Ovary (tissue), 9 donors: ENCODE data around the gene GAP43. TPM values are rescaled to one million over a fixed set of nuclear protein-coding genes. Genes with fewer than 3 reads are reported as not detected.

ENCODE experiments used
- DNase-seq, 5 donors: peaks; one replicate each; pipeline ENCODE4 v3.0.0-alpha.2; 2019 to 2020
- H3K27ac ChIP-seq, 2 donors: fragments of 200-600 bp; one replicate each; pipeline versions ENCODE4 v1.5.1 to v1.8.0; 2019 to 2022
- H3K27me3 ChIP-seq: fragments of 200-600 bp; one replicate; pipeline ENCODE4 v1.8.0; 2022
- H3K36me3 ChIP-seq: fragments of 200-600 bp; sonication (generic); one replicate; pipeline ENCODE4 v1.5.1; 2019
- H3K4me1 ChIP-seq: one replicate; pipeline ENCODE4 v1.8.1; 2013; ENCODE audit warnings: mild to moderate bottlenecking, moderate library complexity; ENCODE audit not compliant: insufficient read depth
- H3K4me3 ChIP-seq: fragments of 200-600 bp; sonication (generic); one replicate; pipeline ENCODE4 v1.5.1; 2017
- H3K9me3 ChIP-seq, 2 donors: fragments of 200-600 bp in 1 of 2; sonication (generic) in 1 of 2; one replicate each; pipeline versions ENCODE4 v1.5.1 to v1.8.1; 2013 to 2019; ENCODE audit warnings: mild to moderate bottlenecking in 1 of 2, moderate library complexity in 1 of 2
- CTCF ChIP-seq, 3 donors: fragments of 450-650 bp in 2 of 3; fragments of 200-600 bp in 1 of 3; IDR thresholded peaks; one replicate each; pipeline versions ENCODE4 v1.5.1 to v1.8.0; 2016 to 2022; ENCODE audit warnings: antibody characterized with exemption in 3 of 3, mild to moderate bottlenecking in 1 of 3
- EP300 ChIP-seq: sonication (generic); formaldehyde crosslinking; IDR thresholded peaks from one replicate; pipeline ENCODE4 v1.6.1; 2017; ENCODE audit warnings: antibody characterized with exemption
- POLR2A ChIP-seq: fragments of 450-650 bp; IDR thresholded peaks from one replicate; pipeline ENCODE4 v1.6.1; 2017; ENCODE audit warnings: antibody characterized with exemption, mild to moderate bottlenecking, moderate library complexity
- WGBS, 3 donors: extraction: QIAGEN DNeasy Blood & Tissue Kit in 1 of 3; methylation state at CpG; one replicate each; pipeline versions ENCODE4 v1.1.5 to v1.1.7; 2013 to 2017; 5-methylcytosine and 5-hydroxymethylcytosine counted together
- intact Hi-C, 4 donors: fragments of 100-400 bp; cut with DNase I; formaldehyde crosslinking; loops; one replicate each; pipeline versions ENCODE4 v1.11.0 to v1.15.1; 2022 to 2023
- polyA plus RNA-seq, 2 donors: library from polyadenylated mRNA; stranded (reverse); fragments of 200-250 nt in 1 of 2; fragments of 350-450 nt in 1 of 2; fragmentation: Illumina TruSeq in 1 of 2; extraction: RNeasy Lipid Tissue Mini Kit (QIAGEN cat#74804) in 1 of 2; gene quantifications; one replicate each; pipeline ENCODE4 v1.2.3, GENCODE V29; 2013 to 2014
- total RNA-seq, 7 donors: library from RNA; depleted of rRNA in 2 of 7; stranded (reverse); fragments of >200 nt in 2 of 7; fragmentation: NEBNext Ultra II Directional in 3 of 7; extraction: Animal tissue kit (Norgen Biotek cat#: 25700) in 3 of 7; gene quantifications; one replicate each; pipeline versions ENCODE4 v1.1.0 to v1.2.4, GENCODE V29; 2016 to 2023
- donor health status: DM: no; HTN: no; CAD: no; lungs with moderate emphysema.
- donor health status: DM: no; HTN: no; CAD: no.
- donor health status: Bipolar disorder and iron deficiency.
- donor health status: DM: yes; HTN: yes; CAD: no.
- donor health status: DM: no; HTN: no; CAD: no.
- donor health status: DM: yes; HTN: yes; CAD: no.

GAP43 gene
- total and polyA plus RNA-seq, 9 donors = 0.21 to 0.75 (median 0.29) TPM; not detected in 5

DNA sequence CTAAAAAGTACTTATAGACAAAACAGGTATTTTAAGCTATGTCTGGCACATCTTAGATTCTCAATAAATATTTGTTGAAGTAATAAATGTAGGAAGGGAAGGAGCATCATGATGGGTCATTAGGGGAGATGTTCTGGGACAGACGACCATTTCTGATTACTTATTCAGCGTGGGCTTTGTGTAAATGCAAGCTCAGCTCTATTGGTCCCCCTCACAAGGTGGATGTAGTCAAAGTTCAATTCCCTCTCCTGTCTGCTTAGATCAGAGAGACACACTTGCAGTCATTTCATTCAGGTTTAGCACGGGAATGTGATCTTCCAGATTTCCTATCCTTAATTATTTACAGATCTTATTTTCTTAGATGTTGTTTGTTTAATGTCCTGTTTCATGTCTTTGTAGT, 7.5 kb downstream of the GAP43 start:
- H3K27ac ChIP-seq = no peak overlapping the region
- no peaks in the 10 kb centered on the region for H3K9me3 ChIP-seq
- intact Hi-C loops = no loop called here
- 79 to 82% (median 81%) methylated on average over 3 of the region's 3 CpGs for WGBS, 3 donors
- H3K4me3 ChIP-seq = no peak overlapping the region
- no peaks in the 10 kb centered on the region for H3K36me3 ChIP-seq
- TF ChIP-seq CTCF (IDR thresholded peaks at IDR 0.05) (no peak), EP300 (no peak), POLR2A (no peak)
- H3K27me3 ChIP-seq = no peaks in the 10 kb centered on the region
- no peaks in the 10 kb centered on the region for H3K4me1 ChIP-seq
- no peak for DNase-seq

DNA sequence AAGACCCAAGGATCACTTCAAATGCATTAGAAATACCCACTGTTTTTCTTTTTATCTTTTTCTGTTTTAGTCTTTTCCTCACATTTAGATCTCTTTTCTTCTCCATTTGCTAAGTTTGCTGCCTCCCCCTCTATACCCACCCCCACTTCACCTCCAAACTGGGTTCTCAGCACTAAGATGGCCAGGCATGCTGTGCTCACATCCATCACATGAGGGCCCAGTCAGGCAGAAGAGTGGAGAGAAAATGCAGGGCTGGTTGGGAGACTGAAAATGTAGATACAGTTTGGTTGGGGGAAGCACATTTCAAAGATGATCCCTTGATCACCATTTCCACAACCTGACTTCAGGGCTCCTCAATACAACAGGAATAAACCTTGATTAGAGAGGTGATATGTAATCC, 8.7 kb downstream of the GAP43 start:
- H3K4me3 ChIP-seq = no peak overlapping the region
- H3K4me1 ChIP-seq = no peaks in the 10 kb centered on the region
- no peaks in the 10 kb centered on the region for H3K36me3 ChIP-seq
- H3K9me3 ChIP-seq = no peaks in the 10 kb centered on the region
- TF ChIP-seq POLR2A (no peak), CTCF (IDR thresholded peaks at IDR 0.05) (no peak), EP300 (no peak)
- intact Hi-C loops = no loop called here
- H3K27ac ChIP-seq = no peak overlapping the region
- no peak for DNase-seq
- H3K27me3 ChIP-seq = no peaks in the 10 kb centered on the region

- no peaks in the 10 kb centered on the region for H3K36me3 ChIP-seq
- H3K27ac ChIP-seq = no peak overlapping the region
- intact Hi-C loops = no loop called here
- H3K27me3 ChIP-seq = no peaks in the 10 kb centered on the region
- TF ChIP-seq CTCF (IDR thresholded peaks at IDR 0.05) (no peak), POLR2A (no peak), EP300 (no peak)
- H3K4me3 ChIP-seq = no peak overlapping the region
- WGBS, 3 donors = 79 to 91% (median 87%) methylated on average over 3 of the region's 3 CpGs
- no peak for DNase-seq
- no peaks in the 10 kb centered on the region for H3K4me1 ChIP-seq
- H3K9me3 ChIP-seq = no peaks in the 10 kb centered on the region
Observed at GRCh38 chr3:115633467-115633866, 10.2 kb downstream of the GAP43 start.

DNA sequence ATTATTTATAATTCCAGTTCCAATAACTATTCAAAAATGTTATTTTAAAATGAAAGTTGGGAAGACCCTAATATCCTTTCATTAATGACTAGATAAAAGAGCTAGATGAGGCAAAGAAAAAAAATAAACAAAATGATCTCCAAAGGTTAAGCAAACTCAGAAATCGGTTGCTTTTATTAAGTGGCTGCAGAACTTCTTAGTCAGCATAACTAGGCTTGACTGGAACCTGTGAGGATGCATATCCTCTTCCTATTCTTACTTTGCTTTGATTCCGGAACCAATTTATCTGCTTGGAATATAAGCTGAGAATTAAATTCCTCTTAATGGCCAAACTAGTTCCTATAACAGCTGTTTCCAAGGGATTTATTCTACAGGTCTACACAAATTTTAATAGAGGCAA, 10.7 kb downstream of the GAP43 start:
- Histone ChIP-seq H3K27me3 (no peaks in the 10 kb centered on the region), H3K9me3 (no peaks in the 10 kb centered on the region), H3K4me1 (no peaks in the 10 kb centered on the region), H3K36me3 (no peaks in the 10 kb centered on the region), H3K27ac (no peak overlapping the region), H3K4me3 (no peak overlapping the region)
- TF ChIP-seq POLR2A (no peak), EP300 (no peak), CTCF (IDR thresholded peaks at IDR 0.05) (no peak)
- intact Hi-C loops = no loop called here
- DNase-seq = no peak
- 58 to 75% (median 59%) methylated on average over 2 of the region's 2 CpGs for WGBS, 3 donors

DNA sequence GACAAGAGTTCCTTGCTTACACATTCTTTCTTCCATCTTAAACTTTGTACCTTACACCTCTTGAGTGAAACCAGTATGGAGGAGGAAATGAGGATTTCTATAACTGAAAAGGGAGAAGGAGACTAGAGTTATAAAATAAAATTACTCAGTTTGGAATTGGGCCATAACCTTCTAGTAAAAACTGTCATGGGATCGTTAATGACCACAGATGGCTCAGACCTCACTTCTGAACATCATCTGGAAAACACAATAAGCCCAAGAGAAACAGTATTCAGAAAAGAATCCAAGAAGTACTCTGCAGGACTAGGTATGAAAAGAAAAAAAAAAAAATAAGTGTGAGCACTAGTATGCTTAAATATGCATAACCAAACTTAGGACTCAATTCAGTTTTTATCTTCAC, 12.1 kb downstream of the GAP43 start:
- Histone ChIP-seq H3K4me1 (no peaks in the 10 kb centered on the region), H3K9me3 (no peaks in the 10 kb centered on the region), H3K27ac (no peak overlapping the region), H3K36me3 (no peaks in the 10 kb centered on the region), H3K27me3 (no peaks in the 10 kb centered on the region), H3K4me3 (no peak overlapping the region)
- TF ChIP-seq EP300 = no peak
- no peak for TF ChIP-seq POLR2A
- no peak for TF ChIP-seq CTCF (IDR thresholded peaks at IDR 0.05)
- no peak for DNase-seq
- intact Hi-C loops = no loop called here
- WGBS, 3 donors = 8 to 11% (median 11%) methylated on average over 1 of the region's 1 CpG
